B cell (primary cell): Measurements from ENCODE around the gene USP12. TPM values are rescaled to one million over a fixed set of nuclear protein-coding genes. Genes with fewer than 3 reads are reported as not detected.

ENCODE experiments used
- ATAC-seq: fragments of 200-7000 bp; cut with Tn5 transposase; one replicate; pipeline ENCODE4 v1.10.0; 2021; ENCODE audit warnings: low read depth, mild to moderate bottlenecking, moderate number of reproducible peaks, moderate library complexity
- CTCF ChIA-PET: fragments of 350-600 bp; sonication (Branson Sonifier 250); formaldehyde crosslinking; loops from one replicate; lab custom pipeline; 2021; ENCODE audit warnings: antibody characterized with exemption, inconsistent platforms; lab: Charles Lee
- POLR2A ChIA-PET: fragments of 350-600 bp; sonication (Branson Sonifier 250); formaldehyde crosslinking; loops from one replicate; lab custom pipeline; 2021; ENCODE audit warnings: antibody characterized with exemption; lab: Charles Lee
- DNase-seq: peaks from one replicate; pipeline ENCODE4 v3.0.0; 2013
- H2AFZ ChIP-seq: 2 replicates; pipeline ENCODE4 v1.6.1; 2012; ENCODE audit warnings: mild to moderate bottlenecking, low read depth, low read length; ENCODE audit not compliant: insufficient read depth, poor library complexity, severe bottlenecking
- H3K27ac ChIP-seq, 2 donors: 1 replicate in 1 of 2; 2 replicates in 1 of 2; pipeline ENCODE4 v1.5.1; 2012 to 2013; ENCODE audit warnings: low read length in 2 of 2, mild to moderate bottlenecking in 2 of 2, moderate library complexity in 1 of 2
- H3K27me3 ChIP-seq, 4 experiments: fragments of 200-600 bp in 1 of 4; sonication (generic) in 1 of 4; replicated peaks in 1 of 4; 1 replicate in 2 of 4; 2 replicates in 2 of 4; pipeline versions ENCODE4 v1.6.1 to v1.7.0; 2013 to 2016; ENCODE audit warnings: low read length in 3 of 4, mild to moderate bottlenecking in 2 of 4, mixed read lengths in 1 of 4, moderate library complexity in 1 of 4; ENCODE audit not compliant: insufficient read depth in 4 of 4, control insufficient read depth in 3 of 4; ENCODE audit errors: control extremely low read depth in 1 of 4
- H3K36me3 ChIP-seq, 2 experiments: replicated peaks in 1 of 2; 1 replicate in 1 of 2; 2 replicates in 1 of 2; pipeline versions ENCODE4 v1.6.1 to v1.7.1; 2013; ENCODE audit warnings: low read length in 1 of 2; ENCODE audit not compliant: insufficient read depth in 2 of 2, control insufficient read depth in 1 of 2; ENCODE audit errors: control extremely low read depth in 1 of 2, extremely low read depth in 1 of 2
- H3K4me1 ChIP-seq, 2 donors: fragments of 200-600 bp in 1 of 2; sonication (generic) in 1 of 2; 1 replicate in 1 of 2; 2 replicates in 1 of 2; pipeline versions ENCODE4 v1.5.1 to v1.6.1; 2013 to 2017; ENCODE audit warnings: low read length in 2 of 2; ENCODE audit not compliant: control insufficient read depth in 2 of 2, insufficient read depth in 2 of 2
- H3K4me2 ChIP-seq: replicated peaks from 2 replicates; pipeline ENCODE3; 2012; ENCODE audit warnings: mild to moderate bottlenecking, low read depth, low read length; ENCODE audit not compliant: poor library complexity, severe bottlenecking
- H3K4me3 ChIP-seq, 5 experiments: fragments of 200-600 bp in 1 of 5; sonication (generic) in 1 of 5; 1 replicate in 3 of 5; 2 replicates in 2 of 5; pipeline versions ENCODE4 v1.5.1 to v1.7.0; 2011 to 2016; ENCODE audit warnings: low read length in 4 of 5, mild to moderate bottlenecking in 4 of 5, low read depth in 2 of 5, control low read depth in 1 of 5, moderate library complexity in 1 of 5; ENCODE audit not compliant: insufficient read depth in 1 of 5; ENCODE audit errors: control extremely low read depth in 1 of 5, extremely low read depth in 1 of 5
- H3K79me2 ChIP-seq: fragments of 200-600 bp; sonication (generic); one replicate; pipeline ENCODE4 v1.6.0; 2016; ENCODE audit warnings: low read length; ENCODE audit not compliant: control insufficient read depth, insufficient read depth
- H3K9ac ChIP-seq: fragments of 200-600 bp; sonication (generic); 2 replicates; pipeline ENCODE4 v1.6.1; 2017; ENCODE audit warnings: mild to moderate bottlenecking, low read length, moderate library complexity
- H3K9me3 ChIP-seq, 3 donors: one replicate each; pipeline versions ENCODE4 v1.6.1 to v1.7.1; 2013; ENCODE audit warnings: low read length in 2 of 3; ENCODE audit not compliant: control insufficient read depth in 2 of 3, insufficient read depth in 1 of 3; ENCODE audit errors: control extremely low read depth in 1 of 3
- H4K20me1 ChIP-seq: 2 replicates; pipeline ENCODE4 v1.6.0; 2012; ENCODE audit warnings: mild to moderate bottlenecking, low read length; ENCODE audit not compliant: insufficient read depth, control insufficient read depth, poor library complexity, severe bottlenecking
- H3K27ac Mint-ChIP-seq: one replicate; pipeline ENCODE4 v1.8.0; 2021; ENCODE audit warnings: mixed read lengths
- H3K27me3 Mint-ChIP-seq: one replicate; pipeline ENCODE4 v1.8.0; 2021; ENCODE audit warnings: mixed read lengths
- H3K4me1 Mint-ChIP-seq: one replicate; pipeline ENCODE4 v1.8.0; 2021; ENCODE audit warnings: mixed read lengths
- H3K4me3 Mint-ChIP-seq: one replicate; pipeline ENCODE4 v1.8.0; 2021; ENCODE audit warnings: mixed read lengths
- H3K9me3 Mint-ChIP-seq: one replicate; pipeline ENCODE4 v1.8.0; 2022; ENCODE audit warnings: mixed read lengths; ENCODE audit not compliant: insufficient read depth
- CTCF ChIP-seq: fragments of 200-600 bp; IDR thresholded peaks from one replicate; pipeline ENCODE4 v1.8.0; 2022; ENCODE audit warnings: antibody characterized with exemption, mild to moderate bottlenecking
- EZH2 ChIP-seq: IDR thresholded peaks from 2 replicates; pipeline ENCODE4 v1.6.1; 2012; ENCODE audit warnings: borderline replicate concordance, low read depth, mild to moderate bottlenecking, moderate library complexity, low read length; ENCODE audit not compliant: insufficient read depth, poor library complexity, severe bottlenecking
- WGBS: methylation state at CpG from one replicate; pipeline ENCODE4 v1.1.5; 2013; ENCODE audit warnings: missing lambda C conversion rate; ENCODE audit not compliant: insufficient coverage; 5-methylcytosine and 5-hydroxymethylcytosine counted together
- intact Hi-C: fragments of 100-400 bp; cut with micrococcal nuclease; formaldehyde crosslinking; loops from one replicate; pipeline ENCODE4 v1.10.0; 2022
- polyA plus RNA-seq: library from polyadenylated mRNA; depleted of rRNA; stranded (reverse); fragments of >200 nt; gene quantifications from 2 replicates; pipeline ENCODE4 v1.2.3, GENCODE V29; 2012
- total RNA-seq, 2 donors: library from RNA; stranded (reverse); fragments of 120-200 nt in 1 of 2; gene quantifications; 1 replicate in 1 of 2; 2 replicates in 1 of 2; pipeline versions ENCODE4 v1.2.3 to v1.2.4, GENCODE V29; 2013 to 2022

USP12 gene
- total and polyA plus RNA-seq, 2 donors (not counting 1 experiment from before 2014, with no cell fraction given): 21.7 to 46.3 TPM

- ATAC-seq (no peak), DNase-seq (no peak)
- Mint-ChIP-seq H3K27ac (no peak overlapping the region), H3K9me3 (no peaks in the 10 kb centered on the region), H3K4me3 (no peak overlapping the region), H3K4me1 (peaks cover 2% of the 10 kb centered on the region), H3K27me3 (no peaks in the 10 kb centered on the region)
- Histone ChIP-seq H4K20me1 (no peaks in the 10 kb centered on the region), H3K79me2 (no peaks in the 10 kb centered on the region), H3K27ac (no peak overlapping the region), H3K27me3 (no peaks in the 10 kb centered on the region), H3K4me3 (no peak overlapping the region), H3K4me1 (no peaks in the 10 kb centered on the region), H3K4me2 (no peak overlapping the region), H3K36me3 (peaks cover 6 to 9% of the 10 kb centered on the region in 2 experiments), H3K9me3 (no peaks in the 10 kb centered on the region), H2AFZ (no peak overlapping the region), H3K9ac (no peak overlapping the region)
- WGBS: no CpG with 5 or more reads among the region's 1 CpG
- intact Hi-C loops: no loop called here
- TF ChIP-seq CTCF (no peak), EZH2 (no peak)
- ChIA-PET CTCF (no interaction called here), POLR2A (no interaction called here)
These were observed 94.2 kb downstream of the USP12 start for GRCh38 chr13:27077451-27077850.

- no peaks in the 10 kb centered on the region for H3K79me2 ChIP-seq
- H3K36me3 ChIP-seq: peaks cover 6 to 9% of the 10 kb centered on the region in 2 experiments
- Mint-ChIP-seq H3K27ac (no peak overlapping the region), H3K4me3 (no peak overlapping the region), H3K27me3 (no peaks in the 10 kb centered on the region), H3K9me3 (no peaks in the 10 kb centered on the region), H3K4me1 (peaks cover 2% of the 10 kb centered on the region)
- H4K20me1 ChIP-seq: no peaks in the 10 kb centered on the region
- no peak overlapping the region for H2AFZ ChIP-seq
- H3K9me3 ChIP-seq: no peaks in the 10 kb centered on the region
- TF ChIP-seq EZH2: no peak
- TF ChIP-seq CTCF: no peak
- no peak overlapping the region for H3K4me2 ChIP-seq
- DNase-seq (no peak), ATAC-seq (no peak)
- ChIA-PET CTCF (no interaction called here), POLR2A (no interaction called here)
- H3K9ac ChIP-seq: no peak overlapping the region
- H3K27me3 ChIP-seq: no peaks in the 10 kb centered on the region
- intact Hi-C loops: no loop called here
- H3K4me3 ChIP-seq: no peak overlapping the region
- no peak overlapping the region for H3K27ac ChIP-seq
- no peaks in the 10 kb centered on the region for H3K4me1 ChIP-seq
These were observed 95.2 kb downstream of the USP12 start for GRCh38 chr13:27076421-27076820.
